Brain microvascular endothelial cell (primary cell): ENCODE measurements around the gene FCHSD2.

Experiments used
- DNase-seq: peaks from one replicate; pipeline ENCODE4 v3.0.0-alpha.2; 2020
- H3K27ac ChIP-seq: fragments of 250-450 bp; sonication (Bioruptor Pico); 2 replicates; pipeline ENCODE4 v1.5.1; 2020; ENCODE audit warnings: mild to moderate bottlenecking, moderate library complexity
- H3K27me3 ChIP-seq: fragments of 250-450 bp; sonication (Bioruptor Pico); replicated peaks from 2 replicates; pipeline ENCODE4 v1.5.1; 2020; ENCODE audit warnings: mild to moderate bottlenecking
- H3K36me3 ChIP-seq: fragments of 250-450 bp; sonication (Bioruptor Pico); replicated peaks from 2 replicates; pipeline ENCODE4 v1.5.1; 2020; ENCODE audit warnings: mild to moderate bottlenecking
- H3K4me3 ChIP-seq: 2 replicates; pipeline ENCODE4 v1.5.1; 2011; ENCODE audit warnings: low read depth, mild to moderate bottlenecking, control low read depth, low read length, moderate library complexity
- CTCF ChIP-seq: IDR thresholded peaks from 2 replicates; pipeline ENCODE4 v1.5.1; 2011; ENCODE audit warnings: low read depth, mild to moderate bottlenecking, moderate library complexity, low read length, control low read depth, inconsistent platforms; ENCODE audit errors: missing control alignments
- in situ Hi-C: cut with HindIII; loops from 2 replicates; pipeline ENCODE4 v1.10.0; 2017; ENCODE audit warnings: low sequenced_read_pairs, low pct_ligation_motif_present

The FCHSD2 gene

DNA sequence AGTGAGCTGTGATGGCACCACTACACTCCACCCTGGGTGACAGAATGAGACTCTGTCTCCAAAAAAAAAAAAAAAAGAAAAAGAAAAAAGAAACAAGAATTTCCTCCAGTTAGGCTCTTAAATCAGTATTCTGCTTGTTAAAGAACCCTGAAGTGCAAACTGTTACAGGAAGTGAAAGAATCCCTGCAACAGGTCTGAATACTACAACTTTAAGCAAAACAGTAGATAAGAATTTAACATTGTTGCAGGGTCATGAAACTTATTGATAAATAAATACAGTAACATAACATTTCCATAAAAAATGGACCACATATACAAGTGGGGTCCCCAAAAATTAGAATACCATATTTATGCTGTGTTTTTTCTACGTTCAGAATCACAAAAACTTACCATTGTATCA, 35.8 kb downstream of the FCHSD2 start:
- in situ Hi-C loops: no loop called here
- H3K4me3 ChIP-seq: no peak overlapping the region
- TF ChIP-seq CTCF: no peak
- H3K36me3 ChIP-seq: no peaks in the 10 kb centered on the region
- no peaks in the 10 kb centered on the region for H3K27me3 ChIP-seq
- H3K27ac ChIP-seq: no peak overlapping the region
- no peak for DNase-seq

DNA sequence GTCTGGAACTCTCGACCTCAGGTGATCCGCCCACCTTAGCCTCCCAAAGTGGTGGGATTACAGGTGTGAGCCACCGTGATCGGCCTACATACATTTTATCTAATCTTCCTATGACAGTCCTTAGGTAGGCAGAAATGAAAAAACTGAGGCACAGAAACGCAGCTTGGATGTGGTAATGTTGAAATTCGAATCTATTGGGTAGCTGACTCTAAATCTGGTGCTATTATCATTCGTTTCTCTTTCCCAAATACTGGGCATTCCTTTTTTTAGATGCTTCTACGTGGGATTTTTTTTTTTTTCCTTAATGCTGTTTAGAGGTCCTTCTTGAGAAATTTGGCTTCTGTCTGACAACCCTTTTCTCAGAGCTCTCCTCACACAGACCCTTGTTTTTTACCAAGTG, 41.5 kb downstream of the FCHSD2 start:
- TF ChIP-seq CTCF: no peak
- no peaks in the 10 kb centered on the region for H3K36me3 ChIP-seq
- no peak overlapping the region for H3K27ac ChIP-seq
- in situ Hi-C loops: no loop called here
- H3K4me3 ChIP-seq: no peak overlapping the region
- no peak for DNase-seq
- no peaks in the 10 kb centered on the region for H3K27me3 ChIP-seq

- H3K27me3 ChIP-seq: no peaks in the 10 kb centered on the region
- no peak for TF ChIP-seq CTCF
- in situ Hi-C loops: no loop called here
- H3K27ac ChIP-seq: no peak overlapping the region
- no peaks in the 10 kb centered on the region for H3K36me3 ChIP-seq
- H3K4me3 ChIP-seq: no peak overlapping the region
- DNase-seq: no peak
Observed at GRCh38 chr11:73099512-73100266, 42.4 kb downstream of the FCHSD2 start.

- TF ChIP-seq CTCF: no peak
- in situ Hi-C loops: no loop called here
Observed at GRCh38 chr11:73095613-73096012, 46.5 kb downstream of the FCHSD2 start.

DNA sequence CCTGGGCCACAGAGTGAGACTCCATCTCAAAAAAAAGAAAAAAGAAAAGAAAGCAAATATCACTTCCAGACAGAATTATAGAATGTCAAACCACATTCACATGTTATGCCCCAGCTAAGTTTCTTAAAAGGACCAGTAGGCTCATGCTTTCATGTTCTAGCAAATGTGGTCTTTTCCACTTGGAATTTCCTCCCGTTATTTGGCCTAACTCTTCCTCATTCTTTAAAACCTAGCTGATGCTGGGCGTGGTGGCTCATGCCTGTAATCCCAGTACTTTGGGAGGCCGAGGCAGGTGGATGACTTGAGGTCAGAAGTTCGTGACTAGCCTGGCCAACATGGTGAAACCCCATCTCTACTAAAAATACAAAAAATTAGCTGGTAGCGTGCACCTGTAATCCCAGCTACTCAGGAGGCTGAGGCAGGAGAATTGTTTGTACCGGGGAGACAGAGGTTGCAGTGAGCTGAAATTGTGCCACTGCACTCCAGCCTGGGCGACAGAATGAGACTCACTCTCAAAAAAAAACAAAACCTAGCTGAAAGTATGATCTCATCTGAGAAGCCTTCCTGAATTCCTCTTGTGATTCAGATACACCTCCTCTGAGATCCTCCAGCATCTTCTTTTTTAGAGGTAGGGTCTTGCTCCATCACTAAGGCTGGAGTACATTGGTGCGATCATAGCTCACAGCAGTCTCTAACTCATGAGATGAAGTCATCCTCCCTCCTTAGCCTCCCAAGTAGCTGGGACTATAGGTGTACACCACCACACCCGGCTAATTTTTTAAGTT, 50.4 kb downstream of the FCHSD2 start:
- no peak for TF ChIP-seq CTCF
- DNase-seq: no peak
- Histone ChIP-seq H3K4me3 (no peak overlapping the region), H3K27me3 (no peaks in the 10 kb centered on the region), H3K36me3 (no peaks in the 10 kb centered on the region), H3K27ac (no peak overlapping the region)
- in situ Hi-C loops: no loop called here

More at GRCh38 chr11:73095613-73096012, 46.5 kb downstream of the FCHSD2 start:
- no peaks in the 10 kb centered on the region for H3K36me3 ChIP-seq
- peak; percentile 16 for DNase-seq
- no peak overlapping the region for H3K4me3 ChIP-seq
- no peaks in the 10 kb centered on the region for H3K27me3 ChIP-seq
- no peak overlapping the region for H3K27ac ChIP-seq
